Measurements from ENCODE around the gene RTN4R. TPM values are rescaled to one million over a fixed set of nuclear protein-coding genes. Genes with fewer than 3 reads are reported as not detected.
A peak's percentile ranks its signal among the peaks of the same experiment; 100 is the strongest.

RTN4R gene
- total RNA-seq, 4 donors from 2014 or later: 1.8 to 2.2 TPM; not detected in 2

DNA sequence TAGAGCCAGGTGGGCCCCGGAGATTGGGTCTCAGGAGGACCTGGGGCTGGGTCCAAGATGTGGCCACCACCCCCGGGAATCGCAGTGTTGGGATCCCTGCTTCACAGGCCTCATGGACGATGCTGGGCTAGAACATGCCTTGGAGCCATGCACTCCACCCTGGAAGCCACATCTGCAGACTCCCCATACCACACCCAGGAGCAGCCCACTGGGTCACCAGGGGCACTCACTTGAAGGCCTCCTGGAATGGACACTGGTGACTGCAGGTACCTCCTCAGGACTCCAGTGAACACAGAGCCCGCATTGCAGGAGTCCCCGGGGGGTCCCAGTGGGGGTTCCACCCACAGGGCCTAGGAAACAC lies 25.0 kb downstream of the RTN4R start:
- intact Hi-C loops (cut with DNase I): no loop called here
- peaks cover 43 to 53% (median 48%) of the 10 kb centered on the region in 4 donors for H3K4me1 ChIP-seq

DNA sequence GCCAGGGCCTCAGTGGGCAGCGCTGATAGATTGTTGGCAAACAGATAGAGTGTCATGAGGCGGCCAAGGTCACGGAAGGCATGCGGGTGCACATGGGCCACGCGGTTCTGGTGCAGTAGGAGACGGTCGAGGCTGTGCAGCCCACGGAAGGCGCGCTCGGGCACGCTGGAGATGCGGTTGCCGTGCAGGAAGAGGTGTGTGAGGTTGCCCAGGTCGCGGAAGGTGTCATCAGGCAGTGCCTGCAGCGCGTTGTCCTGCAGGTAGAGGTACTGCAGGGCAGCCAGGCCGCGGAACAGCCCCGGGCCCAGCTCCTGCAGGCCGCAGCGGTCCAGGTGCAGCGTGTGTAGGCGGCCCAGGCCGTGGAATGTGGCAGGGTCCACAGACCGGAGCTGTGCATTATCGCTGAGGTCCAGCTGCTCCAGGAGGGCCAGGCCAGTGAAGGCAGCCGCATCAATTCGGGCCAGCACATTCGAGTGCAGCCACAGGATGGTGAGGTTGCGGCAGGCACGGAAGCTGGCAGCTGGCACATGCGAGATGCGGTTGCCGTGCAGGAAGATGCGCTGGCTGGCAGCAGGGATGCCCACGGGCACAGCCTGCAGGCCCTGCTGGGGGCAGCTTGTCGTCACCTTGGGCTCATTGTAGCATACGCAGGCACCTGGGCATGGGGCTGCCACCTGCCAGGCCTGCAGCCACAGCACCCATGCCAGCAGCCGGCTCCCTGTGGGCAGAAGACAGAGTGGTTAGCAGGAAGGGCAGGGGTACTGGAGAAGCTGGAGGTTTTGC lies 25.5 kb downstream of the RTN4R start:
- DNase-seq (ENCODE audit: extremely low spot score): no peak
- Histone ChIP-seq H3K4me1 (peaks cover 43 to 54% (median 50%) of the 10 kb centered on the region in 4 donors), H3K36me3 (no peaks in the 10 kb centered on the region), H3K9me3 (no peaks in the 10 kb centered on the region), H3K27ac (replicated peaks in 1 of 4) (no peak overlapping the region), H3K27me3 (no peaks in the 10 kb centered on the region), H3K4me3 (no peak overlapping the region)
- intact Hi-C loops (cut with DNase I): no loop called here
- TF ChIP-seq POLR2A (IDR thresholded peaks at IDR 0.05; ENCODE audit: low read depth): no peak
- TF ChIP-seq EP300 (IDR thresholded peaks at IDR 0.05): no peak
- TF ChIP-seq POLR2AphosphoS5 (IDR thresholded peaks at IDR 0.05): no peak
- TF ChIP-seq, protein P1, sequence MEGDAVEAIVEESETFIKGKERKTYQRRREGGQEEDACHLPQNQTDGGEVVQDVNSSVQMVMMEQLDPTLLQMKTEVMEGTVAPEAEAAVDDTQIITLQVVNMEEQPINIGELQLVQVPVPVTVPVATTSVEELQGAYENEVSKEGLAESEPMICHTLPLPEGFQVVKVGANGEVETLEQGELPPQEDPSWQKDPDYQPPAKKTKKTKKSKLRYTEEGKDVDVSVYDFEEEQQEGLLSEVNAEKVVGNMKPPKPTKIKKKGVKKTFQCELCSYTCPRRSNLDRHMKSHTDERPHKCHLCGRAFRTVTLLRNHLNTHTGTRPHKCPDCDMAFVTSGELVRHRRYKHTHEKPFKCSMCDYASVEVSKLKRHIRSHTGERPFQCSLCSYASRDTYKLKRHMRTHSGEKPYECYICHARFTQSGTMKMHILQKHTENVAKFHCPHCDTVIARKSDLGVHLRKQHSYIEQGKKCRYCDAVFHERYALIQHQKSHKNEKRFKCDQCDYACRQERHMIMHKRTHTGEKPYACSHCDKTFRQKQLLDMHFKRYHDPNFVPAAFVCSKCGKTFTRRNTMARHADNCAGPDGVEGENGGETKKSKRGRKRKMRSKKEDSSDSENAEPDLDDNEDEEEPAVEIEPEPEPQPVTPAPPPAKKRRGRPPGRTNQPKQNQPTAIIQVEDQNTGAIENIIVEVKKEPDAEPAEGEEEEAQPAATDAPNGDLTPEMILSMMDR (IDR thresholded peaks at IDR 0.05): no peak
- WGBS: 94% methylated on average over 33 of the region's 42 CpGs

More for the DNA sequence above, 25.0 kb downstream of the RTN4R start:
- Histone ChIP-seq H3K27me3 (no peaks in the 10 kb centered on the region), H3K36me3 (no peaks in the 10 kb centered on the region), H3K4me3 (peak overlapping the region in 3 of 4 donors; percentile 21 to 33 (median 33)), H3K9me3 (no peaks in the 10 kb centered on the region), H3K27ac (replicated peaks in 1 of 4) (peak overlapping the region in 1 of 4 donors; percentile 26)
- TF ChIP-seq POLR2AphosphoS5 (IDR thresholded peaks at IDR 0.05) (no peak), POLR2A (IDR thresholded peaks at IDR 0.05; ENCODE audit: low read depth) (no peak), EP300 (IDR thresholded peaks at IDR 0.05) (no peak)
- TF ChIP-seq, protein P1 (IDR thresholded peaks at IDR 0.05): no peak
- no peak for DNase-seq (ENCODE audit: extremely low spot score)
- WGBS: 67% methylated on average over 3 of the region's 6 CpGs

DNA sequence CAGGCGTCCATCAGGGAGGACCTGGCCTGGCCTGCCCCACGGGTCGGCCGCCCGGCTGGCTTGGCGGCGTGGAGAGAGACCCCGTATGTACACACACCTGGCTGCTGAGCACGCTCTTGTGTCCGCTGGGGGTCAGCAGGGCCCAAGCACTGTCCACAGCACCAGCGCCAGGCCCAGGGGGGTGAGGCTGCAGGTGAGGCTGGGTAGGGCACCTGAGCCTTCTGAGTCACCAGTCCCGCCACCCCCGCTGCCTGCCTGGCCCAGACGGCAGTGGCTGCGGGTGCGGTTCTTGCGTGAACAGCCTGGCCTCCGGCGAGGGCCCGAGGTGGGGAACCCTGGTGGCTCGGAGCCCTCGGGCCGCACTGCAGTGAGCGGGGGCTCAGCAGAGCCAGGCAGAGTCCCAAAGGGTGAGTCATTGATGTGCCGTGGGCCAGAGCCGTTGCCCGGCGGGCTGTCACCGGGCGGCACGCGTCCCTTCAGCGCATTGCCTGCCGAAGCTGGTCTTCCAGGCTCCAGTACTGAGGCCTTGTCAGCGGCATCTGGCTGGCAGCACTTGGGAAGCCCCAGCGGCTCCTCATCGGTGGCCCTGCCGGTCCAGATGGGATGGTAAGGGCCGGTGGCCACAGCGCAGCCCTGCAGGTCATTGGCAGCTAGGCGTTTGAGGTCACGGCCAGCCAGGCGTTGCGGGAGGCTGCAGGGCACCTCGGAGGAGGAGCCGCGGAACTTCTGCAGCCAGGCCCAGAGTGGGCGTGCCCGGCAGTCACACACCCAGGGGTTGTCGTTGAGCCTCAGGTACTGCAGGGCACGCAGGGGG lies 26.3 kb downstream of the RTN4R start:
- H3K27ac ChIP-seq (replicated peaks in 1 of 4): no peak overlapping the region
- intact Hi-C loops (cut with DNase I): no loop called here
- no peaks in the 10 kb centered on the region for H3K9me3 ChIP-seq
- no peak for DNase-seq (ENCODE audit: extremely low spot score)
- TF ChIP-seq POLR2AphosphoS5 (IDR thresholded peaks at IDR 0.05) (no peak), POLR2A (IDR thresholded peaks at IDR 0.05; ENCODE audit: low read depth) (no peak), EP300 (IDR thresholded peaks at IDR 0.05) (no peak)
- TF ChIP-seq, protein P1 (IDR thresholded peaks at IDR 0.05): no peak
- no peaks in the 10 kb centered on the region for H3K27me3 ChIP-seq
- H3K4me1 ChIP-seq: peaks cover 43 to 54% (median 50%) of the 10 kb centered on the region in 4 donors
- 96% methylated on average over 19 of the region's 51 CpGs for WGBS
- no peaks in the 10 kb centered on the region for H3K36me3 ChIP-seq
- H3K4me3 ChIP-seq: no peak overlapping the region

DNA sequence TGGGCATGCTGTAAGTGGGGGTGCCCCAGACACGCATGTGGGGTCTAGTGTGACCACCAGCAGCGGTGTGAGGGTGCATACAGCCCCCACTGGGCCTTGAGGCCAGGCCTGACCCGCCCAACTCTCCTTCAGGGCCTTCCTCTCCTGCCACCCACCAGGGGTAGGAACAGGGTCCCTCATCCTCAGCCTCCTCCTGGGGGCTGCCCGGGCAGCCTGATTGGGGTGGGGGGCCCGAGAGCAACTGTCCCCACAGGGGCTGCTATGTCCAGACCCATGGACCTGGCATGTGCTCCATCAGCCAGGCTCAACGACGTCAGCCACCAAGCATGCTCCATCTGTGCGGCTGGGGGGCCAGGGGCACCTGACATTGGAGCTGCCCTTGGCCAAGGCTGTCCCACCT lies 27.2 kb downstream of the RTN4R start:
- Histone ChIP-seq H3K36me3 (no peaks in the 10 kb centered on the region), H3K9me3 (no peaks in the 10 kb centered on the region), H3K4me3 (no peak overlapping the region), H3K4me1 (peaks cover 43 to 54% (median 50%) of the 10 kb centered on the region in 4 donors), H3K27me3 (no peaks in the 10 kb centered on the region), H3K27ac (replicated peaks in 1 of 4) (no peak overlapping the region)
- intact Hi-C loops (cut with DNase I): no loop called here
- TF ChIP-seq POLR2A (IDR thresholded peaks at IDR 0.05; ENCODE audit: low read depth): no peak
- TF ChIP-seq POLR2AphosphoS5 (IDR thresholded peaks at IDR 0.05): no peak
- TF ChIP-seq, protein P1 (IDR thresholded peaks at IDR 0.05): no peak
- TF ChIP-seq EP300 (IDR thresholded peaks at IDR 0.05): no peak
- WGBS: 91% methylated on average over 6 of the region's 8 CpGs
- DNase-seq (ENCODE audit: extremely low spot score): no peak
